Activated naive CD8-positive, alpha-beta T cell (primary cell): ENCODE data around the gene TXNRD1.
A peak's percentile ranks its signal among the peaks of the same experiment; 100 is the strongest.
"Not testable (repeated sequence)": the region's sequence is repeated elsewhere in the genome, so short reads cannot be mapped to it uniquely, and the experiment has no call there.

Source experiments
- H3K27ac Mint-ChIP-seq: one replicate; pipeline ENCODE4 v1.8.0; 2021; ENCODE audit warnings: mixed read lengths
- H3K27me3 Mint-ChIP-seq: one replicate; pipeline ENCODE4 v1.8.0; 2021; ENCODE audit warnings: mixed read lengths
- H3K36me3 Mint-ChIP-seq: one replicate; pipeline ENCODE4 v1.8.0; 2021; ENCODE audit warnings: mixed read lengths
- H3K4me1 Mint-ChIP-seq: one replicate; pipeline ENCODE4 v1.8.0; 2021; ENCODE audit warnings: low read depth, mixed read lengths
- H3K4me3 Mint-ChIP-seq: one replicate; pipeline ENCODE4 v1.8.0; 2021; ENCODE audit warnings: mild to moderate bottlenecking, mixed read lengths
- H3K9me3 Mint-ChIP-seq: one replicate; pipeline ENCODE4 v1.8.0; 2021; ENCODE audit warnings: low read depth, mixed read lengths

Gene TXNRD1

GRCh38 chr12:104292872-104293794 lies 77.6 kb downstream of the TXNRD1 start:
- no peak overlapping the region for H3K27ac Mint-ChIP-seq
- H3K4me3 Mint-ChIP-seq = no peak overlapping the region
- peaks cover 44% of the 10 kb centered on the region for H3K4me1 Mint-ChIP-seq
- H3K9me3 Mint-ChIP-seq = no peaks in the 10 kb centered on the region
- peaks cover 19% of the 10 kb centered on the region for H3K36me3 Mint-ChIP-seq
- H3K27me3 Mint-ChIP-seq = no peaks in the 10 kb centered on the region

GRCh38 chr12:104294158-104294859 lies 78.7 kb downstream of the TXNRD1 start:
- Mint-ChIP-seq H3K4me1 (peaks cover 37% of the 10 kb centered on the region), H3K36me3 (peaks cover 17% of the 10 kb centered on the region)
- H3K9me3 Mint-ChIP-seq, H3K27ac Mint-ChIP-seq, H3K27me3 Mint-ChIP-seq, H3K4me3 Mint-ChIP-seq: not testable (repeated sequence)

- H3K27me3 Mint-ChIP-seq = no peaks in the 10 kb centered on the region
- H3K27ac Mint-ChIP-seq = peak overlapping the region; percentile 41
- no peak overlapping the region for H3K4me3 Mint-ChIP-seq
- H3K4me1 Mint-ChIP-seq = peaks cover 38% of the 10 kb centered on the region
- H3K9me3 Mint-ChIP-seq = no peaks in the 10 kb centered on the region
- peaks cover 20% of the 10 kb centered on the region for H3K36me3 Mint-ChIP-seq
Observed at GRCh38 chr12:104294927-104295668, 79.5 kb downstream of the TXNRD1 start.

GRCh38 chr12:104295954-104296353 lies 80.4 kb downstream of the TXNRD1 start:
- Mint-ChIP-seq H3K27ac (no peak overlapping the region), H3K9me3 (no peaks in the 10 kb centered on the region), H3K27me3 (no peaks in the 10 kb centered on the region), H3K4me1 (peaks cover 39% of the 10 kb centered on the region), H3K36me3 (peaks cover 21% of the 10 kb centered on the region), H3K4me3 (no peak overlapping the region)

GRCh38 chr12:104296718-104297117 lies 81.1 kb downstream of the TXNRD1 start:
- Mint-ChIP-seq H3K27ac (no peak overlapping the region), H3K4me1 (peaks cover 40% of the 10 kb centered on the region), H3K27me3 (no peaks in the 10 kb centered on the region), H3K9me3 (no peaks in the 10 kb centered on the region), H3K36me3 (peaks cover 21% of the 10 kb centered on the region), H3K4me3 (no peak overlapping the region)

- peaks cover 42% of the 10 kb centered on the region for H3K4me1 Mint-ChIP-seq
- H3K27ac Mint-ChIP-seq = no peak overlapping the region
- no peak overlapping the region for H3K4me3 Mint-ChIP-seq
- no peaks in the 10 kb centered on the region for H3K9me3 Mint-ChIP-seq
- no peaks in the 10 kb centered on the region for H3K27me3 Mint-ChIP-seq
- H3K36me3 Mint-ChIP-seq = peaks cover 17% of the 10 kb centered on the region
Observed at GRCh38 chr12:104297477-104298113, 82.0 kb downstream of the TXNRD1 start.

GRCh38 chr12:104299842-104300481 lies 84.4 kb downstream of the TXNRD1 start:
- Mint-ChIP-seq H3K27me3 (no peaks in the 10 kb centered on the region), H3K4me1 (peaks cover 55% of the 10 kb centered on the region), H3K27ac (peak overlapping the region; percentile 8), H3K4me3 (no peak overlapping the region), H3K36me3 (peaks cover 20% of the 10 kb centered on the region), H3K9me3 (no peaks in the 10 kb centered on the region)

GRCh38 chr12:104303538-104304151 lies 88.1 kb downstream of the TXNRD1 start, which contains the start of gene EID3:
TSS of gene EID3 (plus strand) at chr12:104303739. CDS start at chr12:104303935, 196 bp downstream.
- Mint-ChIP-seq H3K27ac (peak within 1 kb of the TSS; percentile 95), H3K36me3 (peaks cover 18% of the 10 kb centered on the region), H3K4me3 (peak within 1 kb of the TSS; percentile 85), H3K4me1 (peaks cover 64% of the 10 kb centered on the region), H3K27me3 (no peaks in the 10 kb centered on the region), H3K9me3 (no peaks in the 10 kb centered on the region)

GRCh38 chr12:104304261-104305009 lies 88.9 kb downstream of the TXNRD1 start:
- Mint-ChIP-seq H3K27me3 (no peaks in the 10 kb centered on the region), H3K4me1 (peaks cover 70% of the 10 kb centered on the region), H3K9me3 (no peaks in the 10 kb centered on the region), H3K4me3 (peak overlapping the region; percentile 85), H3K27ac (peak overlapping the region; percentile 95), H3K36me3 (peaks cover 20% of the 10 kb centered on the region)

- peak overlapping the region; percentile 85 for H3K4me3 Mint-ChIP-seq
- H3K36me3 Mint-ChIP-seq = peaks cover 20% of the 10 kb centered on the region
- H3K27me3 Mint-ChIP-seq = no peaks in the 10 kb centered on the region
- no peak overlapping the region for H3K27ac Mint-ChIP-seq
- peaks cover 69% of the 10 kb centered on the region for H3K4me1 Mint-ChIP-seq
- no peaks in the 10 kb centered on the region for H3K9me3 Mint-ChIP-seq
Observed at GRCh38 chr12:104305349-104305748, 89.8 kb downstream of the TXNRD1 start.

GRCh38 chr12:104306376-104306775 lies 90.8 kb downstream of the TXNRD1 start:
- peaks cover 67% of the 10 kb centered on the region for H3K4me1 Mint-ChIP-seq
- H3K9me3 Mint-ChIP-seq = no peaks in the 10 kb centered on the region
- no peak overlapping the region for H3K4me3 Mint-ChIP-seq
- no peak overlapping the region for H3K27ac Mint-ChIP-seq
- no peaks in the 10 kb centered on the region for H3K27me3 Mint-ChIP-seq
- peaks cover 20% of the 10 kb centered on the region for H3K36me3 Mint-ChIP-seq

GRCh38 chr12:104306943-104307654 lies 91.5 kb downstream of the TXNRD1 start:
- Mint-ChIP-seq H3K4me3 (no peak overlapping the region), H3K4me1 (peaks cover 62% of the 10 kb centered on the region), H3K9me3 (no peaks in the 10 kb centered on the region), H3K36me3 (peaks cover 20% of the 10 kb centered on the region), H3K27me3 (no peaks in the 10 kb centered on the region), H3K27ac (no peak overlapping the region)

- no peak overlapping the region for H3K27ac Mint-ChIP-seq
- peaks cover 20% of the 10 kb centered on the region for H3K36me3 Mint-ChIP-seq
- no peaks in the 10 kb centered on the region for H3K9me3 Mint-ChIP-seq
- no peaks in the 10 kb centered on the region for H3K27me3 Mint-ChIP-seq
- peaks cover 59% of the 10 kb centered on the region for H3K4me1 Mint-ChIP-seq
- no peak overlapping the region for H3K4me3 Mint-ChIP-seq
Observed at GRCh38 chr12:104307655-104308000, 92.0 kb downstream of the TXNRD1 start.
